AG04450 (cell line): ENCODE measurements around the gene UBE2F. TPM values are rescaled to one million over a fixed set of nuclear protein-coding genes. Genes with fewer than 3 reads are reported as not detected.

Source experiments
- CTCF ChIA-PET: fragments of 300-600, 350-600 bp; formaldehyde crosslinking; extraction: SDS; loops from one replicate; lab custom pipeline; 2022; ENCODE audit warnings: antibody characterized with exemption, inconsistent platforms; lab: Charles Lee
- POLR2A ChIA-PET: fragments of 350-600 bp; formaldehyde crosslinking; extraction: SDS; loops from one replicate; lab custom pipeline; 2021; ENCODE audit warnings: antibody characterized with exemption, inconsistent platforms; lab: Yijun Ruan, JAX
- DNase-seq: peaks from one replicate; pipeline ENCODE4 v3.0.0-alpha.2; 2011; ENCODE audit warnings: low read depth, low spot score
- H3K27ac ChIP-seq: one replicate; pipeline ENCODE4 v1.5.1; 2012; ENCODE audit warnings: low read depth, low read length, control low read depth
- H3K27me3 ChIP-seq: one replicate; pipeline ENCODE4 v1.6.0; 2012; ENCODE audit warnings: low read length; ENCODE audit not compliant: control insufficient read depth, insufficient read depth
- H3K4me3 ChIP-seq: 2 replicates; pipeline ENCODE4 v1.5.1; 2011; ENCODE audit warnings: mild to moderate bottlenecking, low read depth, low read length, control low read depth
- H3K9me3 ChIP-seq: 2 replicates; pipeline ENCODE4 v1.5.1; 2012; ENCODE audit warnings: low read length; ENCODE audit not compliant: control insufficient read depth, insufficient read depth
- CTCF ChIP-seq: IDR thresholded peaks from 2 replicates; pipeline ENCODE4 v1.5.1; 2011; ENCODE audit warnings: low read depth, low read length, control low read depth, inconsistent platforms
- polyA plus RNA-seq: library from polyadenylated mRNA; depleted of rRNA; stranded (reverse); fragments of >200 nt; gene quantifications from 2 replicates; pipeline ENCODE4 v1.2.3, GENCODE V29; 2011

The UBE2F gene
- polyA plus RNA-seq, 1 experiment: 119 TPM

- Histone ChIP-seq H3K27ac (no peak overlapping the region), H3K27me3 (no peaks in the 10 kb centered on the region), H3K4me3 (no peak overlapping the region), H3K9me3 (peaks cover 12% of the 10 kb centered on the region; the same call in 1 of the 2 replicates)
- TF ChIP-seq CTCF: no peak
- no peak for DNase-seq
- POLR2A ChIA-PET: interaction anchor here (0.6 kb wide), 1 partner anchor 193 kb away, joined by 9 read pairs; no protein-coding TSS in a partner anchor
- CTCF ChIA-PET: no interaction called here
These were observed 32.6 kb upstream of the UBE2F start for GRCh38 chr2:237934186-237934585.

- H3K4me3 ChIP-seq: no peak overlapping the region
- no peak for DNase-seq
- no peaks in the 10 kb centered on the region; the same call in 1 of the 2 replicates for H3K9me3 ChIP-seq
- no peak for TF ChIP-seq CTCF
- ChIA-PET CTCF (interaction anchor here (0.7 kb wide), 1 partner anchor 13 kb away, joined by 3 read pairs; no protein-coding TSS in a partner anchor), POLR2A (interaction anchor here (1.2 kb wide), 1 partner anchor 20 kb away, joined by 3 read pairs; no protein-coding TSS in a partner anchor)
- no peaks in the 10 kb centered on the region for H3K27me3 ChIP-seq
- no peak overlapping the region for H3K27ac ChIP-seq
These were observed 30.9 kb upstream of the UBE2F start for GRCh38 chr2:237935740-237936452.

- no peak overlapping the region for H3K4me3 ChIP-seq
- H3K27me3 ChIP-seq: peaks cover under 1% of the 10 kb centered on the region
- peaks cover 9% of the 10 kb centered on the region for H3K9me3 ChIP-seq
- ChIA-PET CTCF (interaction anchor here (0.9 to 1.1 kb wide), 3 partner anchors 15 to 194 kb away, joined by 3 read pairs; no protein-coding TSS in a partner anchor), POLR2A (interaction anchor here (0.8 to 1.3 kb wide), 3 partner anchors 17 to 230 kb away, joined by 3 to 4 read pairs (median 4); no protein-coding TSS in a partner anchor)
- no peak overlapping the region for H3K27ac ChIP-seq
- peak; percentile 46 for DNase-seq
- no peak for TF ChIP-seq CTCF
These were observed 27.6 kb upstream of the UBE2F start for GRCh38 chr2:237939251-237939650.

GRCh38 chr2:237940828-237941227, 26.0 kb upstream of the UBE2F start:
- H3K27me3 ChIP-seq: peaks cover 3% of the 10 kb centered on the region
- no peak for TF ChIP-seq CTCF
- DNase-seq: no peak
- no peak overlapping the region for H3K27ac ChIP-seq
- no peak overlapping the region for H3K4me3 ChIP-seq
- CTCF ChIA-PET: no interaction called here
- POLR2A ChIA-PET: no interaction called here
- peaks cover 18% of the 10 kb centered on the region for H3K9me3 ChIP-seq

- Histone ChIP-seq H3K27ac (no peak overlapping the region), H3K9me3 (peaks cover 18% of the 10 kb centered on the region), H3K27me3 (peaks cover 3% of the 10 kb centered on the region), H3K4me3 (no peak overlapping the region)
- no peak for TF ChIP-seq CTCF
- CTCF ChIA-PET: no interaction called here
- POLR2A ChIA-PET: no interaction called here
- no peak for DNase-seq
These were observed 25.6 kb upstream of the UBE2F start for GRCh38 chr2:237941239-237941638.
